ENCODE measurements around the gene ITFG1. TPM values are rescaled to one million over a fixed set of nuclear protein-coding genes. Genes with fewer than 3 reads are reported as not detected.

ITFG1 gene
- total RNA-seq, 4 donors from 2014 or later, result 40.7 to 54.0 (median 45.2) TPM

- Histone ChIP-seq H3K27me3 (peaks cover 8% of the 10 kb centered on the region), H3K4me3 (no peak overlapping the region), H3K9me3 (no peaks in the 10 kb centered on the region), H3K36me3 (no peaks in the 10 kb centered on the region), H3K27ac (no peak overlapping the region), H3K4me1 (no peaks in the 10 kb centered on the region)
- ATAC-seq, result no peak
- WGBS, 2 donors (ENCODE audit: low coverage in 1 of 2), result 78 to 95% methylated on average over 2 to 7 of the region's 8 CpGs
- no peak for TF ChIP-seq EP300 (IDR thresholded peaks at IDR 0.05)
- TF ChIP-seq POLR2A (IDR thresholded peaks at IDR 0.05), result no peak
- TF ChIP-seq POLR2AphosphoS5 (IDR thresholded peaks at IDR 0.05), result no peak
- TF ChIP-seq, protein P1, sequence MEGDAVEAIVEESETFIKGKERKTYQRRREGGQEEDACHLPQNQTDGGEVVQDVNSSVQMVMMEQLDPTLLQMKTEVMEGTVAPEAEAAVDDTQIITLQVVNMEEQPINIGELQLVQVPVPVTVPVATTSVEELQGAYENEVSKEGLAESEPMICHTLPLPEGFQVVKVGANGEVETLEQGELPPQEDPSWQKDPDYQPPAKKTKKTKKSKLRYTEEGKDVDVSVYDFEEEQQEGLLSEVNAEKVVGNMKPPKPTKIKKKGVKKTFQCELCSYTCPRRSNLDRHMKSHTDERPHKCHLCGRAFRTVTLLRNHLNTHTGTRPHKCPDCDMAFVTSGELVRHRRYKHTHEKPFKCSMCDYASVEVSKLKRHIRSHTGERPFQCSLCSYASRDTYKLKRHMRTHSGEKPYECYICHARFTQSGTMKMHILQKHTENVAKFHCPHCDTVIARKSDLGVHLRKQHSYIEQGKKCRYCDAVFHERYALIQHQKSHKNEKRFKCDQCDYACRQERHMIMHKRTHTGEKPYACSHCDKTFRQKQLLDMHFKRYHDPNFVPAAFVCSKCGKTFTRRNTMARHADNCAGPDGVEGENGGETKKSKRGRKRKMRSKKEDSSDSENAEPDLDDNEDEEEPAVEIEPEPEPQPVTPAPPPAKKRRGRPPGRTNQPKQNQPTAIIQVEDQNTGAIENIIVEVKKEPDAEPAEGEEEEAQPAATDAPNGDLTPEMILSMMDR (IDR thresholded peaks at IDR 0.05), result no peak
Observed at GRCh38 chr16:47136099-47136842, 324.6 kb downstream of the ITFG1 start.

GRCh38 chr16:47134550-47134949 is 326.3 kb downstream of the ITFG1 start:
- Histone ChIP-seq H3K4me1 (no peaks in the 10 kb centered on the region), H3K4me3 (no peak overlapping the region), H3K27ac (no peak overlapping the region), H3K9me3 (no peaks in the 10 kb centered on the region), H3K36me3 (no peaks in the 10 kb centered on the region), H3K27me3 (peaks cover 5% of the 10 kb centered on the region)
- 88 to 96% methylated on average over 4 of the region's 4 CpGs for WGBS, 2 donors (ENCODE audit: low coverage in 1 of 2)
- ATAC-seq, result no peak
- TF ChIP-seq, protein P1 (IDR thresholded peaks at IDR 0.05), result no peak
- TF ChIP-seq EP300 (IDR thresholded peaks at IDR 0.05) (no peak), POLR2A (IDR thresholded peaks at IDR 0.05) (no peak), POLR2AphosphoS5 (IDR thresholded peaks at IDR 0.05) (no peak)

DNA sequence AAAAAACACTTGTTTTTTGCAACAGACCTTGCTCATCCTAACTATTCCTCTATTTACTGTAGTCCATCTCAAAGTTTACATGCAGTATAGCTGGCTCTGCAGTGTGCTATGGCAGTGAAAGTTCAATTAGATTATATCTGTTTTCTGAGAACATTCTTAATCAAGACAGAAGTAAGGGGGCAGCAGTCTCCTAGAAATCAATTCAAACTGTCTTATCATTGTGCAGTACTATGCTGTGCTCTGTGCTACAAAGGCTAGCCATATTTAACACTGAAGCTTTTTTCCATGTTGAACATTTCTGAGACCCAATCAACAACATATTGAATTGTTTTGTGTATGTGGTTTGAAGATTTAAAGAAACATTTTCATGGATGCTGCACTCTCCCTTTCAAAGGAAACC is 328.6 kb downstream of the ITFG1 start:
- Histone ChIP-seq H3K27me3 (no peaks in the 10 kb centered on the region), H3K36me3 (no peaks in the 10 kb centered on the region), H3K27ac (no peak overlapping the region), H3K9me3 (no peaks in the 10 kb centered on the region), H3K4me3 (no peak overlapping the region), H3K4me1 (no peaks in the 10 kb centered on the region)
- TF ChIP-seq POLR2A (IDR thresholded peaks at IDR 0.05) (no peak), EP300 (IDR thresholded peaks at IDR 0.05) (no peak), POLR2AphosphoS5 (IDR thresholded peaks at IDR 0.05) (no peak)
- TF ChIP-seq, protein P1 (IDR thresholded peaks at IDR 0.05), result no peak
- no peak for ATAC-seq

- H3K36me3 ChIP-seq, result no peaks in the 10 kb centered on the region
- no peak overlapping the region for H3K27ac ChIP-seq
- 57 to 75% methylated on average over 4 to 7 of the region's 7 CpGs for WGBS, 2 donors (ENCODE audit: low coverage in 1 of 2)
- no peaks in the 10 kb centered on the region for H3K27me3 ChIP-seq
- no peak for ATAC-seq
- no peaks in the 10 kb centered on the region for H3K9me3 ChIP-seq
- TF ChIP-seq POLR2A (IDR thresholded peaks at IDR 0.05) (no peak), EP300 (IDR thresholded peaks at IDR 0.05) (no peak), POLR2AphosphoS5 (IDR thresholded peaks at IDR 0.05) (no peak)
- TF ChIP-seq, protein P1 (IDR thresholded peaks at IDR 0.05), result no peak
- H3K4me3 ChIP-seq, result no peak overlapping the region
- H3K4me1 ChIP-seq, result no peaks in the 10 kb centered on the region
Observed at GRCh38 chr16:47129755-47130435, 331.0 kb downstream of the ITFG1 start.

DNA sequence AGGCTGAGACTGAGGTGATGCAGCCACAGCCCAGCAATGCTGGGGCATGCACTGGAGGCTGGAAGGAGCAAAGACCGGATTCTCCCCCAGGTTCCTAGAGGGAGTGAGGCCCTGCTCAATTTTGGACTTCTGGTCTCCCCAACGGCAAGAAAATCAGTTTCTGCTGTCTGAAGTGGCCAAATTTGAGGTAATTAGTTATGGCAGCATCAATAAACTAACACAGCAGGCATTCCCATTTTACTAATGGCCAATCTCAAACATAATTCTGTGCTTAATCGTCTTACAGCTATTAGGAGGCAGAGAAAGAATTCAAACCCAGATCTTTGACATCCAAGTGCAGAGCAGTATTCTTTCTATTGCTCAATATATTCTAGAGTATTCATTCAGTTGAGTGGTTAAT is 333.3 kb downstream of the ITFG1 start:
- TF ChIP-seq POLR2A (IDR thresholded peaks at IDR 0.05) (no peak), EP300 (IDR thresholded peaks at IDR 0.05) (no peak), POLR2AphosphoS5 (IDR thresholded peaks at IDR 0.05) (no peak)
- TF ChIP-seq, protein P1 (IDR thresholded peaks at IDR 0.05), result no peak
- WGBS, 2 donors (ENCODE audit: low coverage in 1 of 2), result 86 to 95% methylated on average over 3 of the region's 3 CpGs

More for the DNA sequence above, 333.3 kb downstream of the ITFG1 start:
- H3K27ac ChIP-seq, result no peak overlapping the region
- ATAC-seq, result no peak
- H3K4me1 ChIP-seq, result no peaks in the 10 kb centered on the region
- H3K4me3 ChIP-seq, result no peak overlapping the region
- H3K27me3 ChIP-seq, result no peaks in the 10 kb centered on the region
- H3K36me3 ChIP-seq, result no peaks in the 10 kb centered on the region
- no peaks in the 10 kb centered on the region for H3K9me3 ChIP-seq

Measured in gastroesophageal sphincter (tissue), 4 donors.